Type B pancreatic cell (in vitro differentiated cells): Measurements from ENCODE around the gene ARHGAP15. TPM values are rescaled to one million over a fixed set of nuclear protein-coding genes. Genes with fewer than 3 reads are reported as not detected.

Source experiments
- DNase-seq: peaks from one replicate; pipeline ENCODE4 v3.0.0; 2021; ENCODE audit warnings: mixed read lengths; ENCODE audit not compliant: unreplicated experiment; ENCODE audit errors: extremely low spot score
- H3K27ac Mint-ChIP-seq: 2 replicates; pipeline ENCODE4 v1.8.0; 2021; ENCODE audit warnings: mild to moderate bottlenecking, mixed read lengths
- H3K27me3 Mint-ChIP-seq: 2 replicates; pipeline ENCODE4 v1.8.0; 2021; ENCODE audit warnings: mixed read lengths
- H3K36me3 Mint-ChIP-seq: 2 replicates; pipeline ENCODE4 v1.8.0; 2021; ENCODE audit warnings: mixed read lengths
- H3K4me1 Mint-ChIP-seq: one replicate; pipeline ENCODE4 v1.8.0; 2021; ENCODE audit warnings: mixed read lengths; ENCODE audit not compliant: unreplicated experiment
- H3K4me3 Mint-ChIP-seq: 2 replicates; pipeline ENCODE4 v1.8.0; 2021; ENCODE audit warnings: mild to moderate bottlenecking, mixed read lengths
- H3K9me3 Mint-ChIP-seq: 2 replicates; pipeline ENCODE4 v1.8.0; 2021; ENCODE audit warnings: mixed read lengths
- total RNA-seq: library from RNA; stranded (reverse); gene quantifications from 2 replicates; pipeline ENCODE4 v1.2.1, GENCODE V29; 2021; ENCODE audit warnings: low replicate concordance
- TF ChIP-seq, protein P1 (sequence below): fragments of 200-600 bp; sonication (generic); conservative IDR thresholded peaks from 2 replicates; pipeline ENCODE4 v1.5.0; 2021; ENCODE audit warnings: antibody characterized with exemption, mild to moderate bottlenecking

Gene ARHGAP15
- total RNA-seq, 1 donor from 2014 or later, result not detected

DNA sequence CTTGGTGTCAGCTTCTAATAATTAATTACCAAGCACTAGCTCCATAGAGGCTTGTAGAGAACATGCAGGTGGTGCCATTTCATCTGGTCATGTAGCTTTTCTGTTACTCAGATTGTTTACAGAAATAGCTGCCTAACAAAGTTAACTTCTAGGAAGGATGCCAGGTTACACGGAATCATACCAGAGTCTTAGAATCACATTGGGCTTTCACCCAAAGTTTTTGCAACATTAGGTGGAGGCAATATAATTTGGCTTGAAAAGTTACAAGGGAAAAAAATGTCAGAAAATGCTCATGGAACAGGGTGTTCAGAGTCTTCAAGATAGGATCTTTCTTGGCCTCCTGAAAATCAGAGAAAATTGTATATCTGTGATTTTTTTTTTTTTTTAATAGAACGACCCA, 135.6 kb downstream of the ARHGAP15 start:
- DNase-seq, result no peak
- H3K36me3 Mint-ChIP-seq, result no peaks in the 10 kb centered on the region
- TF ChIP-seq, protein P1, sequence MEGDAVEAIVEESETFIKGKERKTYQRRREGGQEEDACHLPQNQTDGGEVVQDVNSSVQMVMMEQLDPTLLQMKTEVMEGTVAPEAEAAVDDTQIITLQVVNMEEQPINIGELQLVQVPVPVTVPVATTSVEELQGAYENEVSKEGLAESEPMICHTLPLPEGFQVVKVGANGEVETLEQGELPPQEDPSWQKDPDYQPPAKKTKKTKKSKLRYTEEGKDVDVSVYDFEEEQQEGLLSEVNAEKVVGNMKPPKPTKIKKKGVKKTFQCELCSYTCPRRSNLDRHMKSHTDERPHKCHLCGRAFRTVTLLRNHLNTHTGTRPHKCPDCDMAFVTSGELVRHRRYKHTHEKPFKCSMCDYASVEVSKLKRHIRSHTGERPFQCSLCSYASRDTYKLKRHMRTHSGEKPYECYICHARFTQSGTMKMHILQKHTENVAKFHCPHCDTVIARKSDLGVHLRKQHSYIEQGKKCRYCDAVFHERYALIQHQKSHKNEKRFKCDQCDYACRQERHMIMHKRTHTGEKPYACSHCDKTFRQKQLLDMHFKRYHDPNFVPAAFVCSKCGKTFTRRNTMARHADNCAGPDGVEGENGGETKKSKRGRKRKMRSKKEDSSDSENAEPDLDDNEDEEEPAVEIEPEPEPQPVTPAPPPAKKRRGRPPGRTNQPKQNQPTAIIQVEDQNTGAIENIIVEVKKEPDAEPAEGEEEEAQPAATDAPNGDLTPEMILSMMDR, result no peak
- H3K27me3 Mint-ChIP-seq, result no peaks in the 10 kb centered on the region
- H3K27ac Mint-ChIP-seq, result no peak overlapping the region
- no peaks in the 10 kb centered on the region for H3K4me1 Mint-ChIP-seq
- no peak overlapping the region for H3K4me3 Mint-ChIP-seq
- H3K9me3 Mint-ChIP-seq, result peaks cover 8% of the 10 kb centered on the region

DNA sequence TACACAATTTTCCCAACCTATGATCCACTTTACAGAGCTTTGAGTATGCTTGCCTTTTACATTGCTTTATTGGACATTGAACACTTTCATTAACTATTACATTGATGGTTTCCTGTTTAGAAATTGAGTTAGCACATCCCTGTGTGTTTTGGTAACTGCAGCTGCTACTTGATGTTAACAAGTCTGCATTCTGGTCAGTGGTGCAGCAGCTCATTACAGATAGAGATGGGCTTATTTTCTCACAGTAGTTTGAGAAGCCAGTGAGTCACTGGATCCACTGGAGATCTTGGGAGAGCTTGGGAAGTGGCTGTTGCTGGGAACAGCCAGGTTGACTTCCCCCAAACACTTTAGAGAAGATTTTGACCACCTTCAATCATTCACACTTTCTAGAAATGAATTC, 150.5 kb downstream of the ARHGAP15 start:
- Mint-ChIP-seq H3K4me1 (no peaks in the 10 kb centered on the region), H3K27ac (no peak overlapping the region), H3K9me3 (no peaks in the 10 kb centered on the region), H3K27me3 (no peaks in the 10 kb centered on the region), H3K36me3 (no peaks in the 10 kb centered on the region), H3K4me3 (no peak overlapping the region)
- TF ChIP-seq, protein P1, result no peak
- DNase-seq, result no peak

DNA sequence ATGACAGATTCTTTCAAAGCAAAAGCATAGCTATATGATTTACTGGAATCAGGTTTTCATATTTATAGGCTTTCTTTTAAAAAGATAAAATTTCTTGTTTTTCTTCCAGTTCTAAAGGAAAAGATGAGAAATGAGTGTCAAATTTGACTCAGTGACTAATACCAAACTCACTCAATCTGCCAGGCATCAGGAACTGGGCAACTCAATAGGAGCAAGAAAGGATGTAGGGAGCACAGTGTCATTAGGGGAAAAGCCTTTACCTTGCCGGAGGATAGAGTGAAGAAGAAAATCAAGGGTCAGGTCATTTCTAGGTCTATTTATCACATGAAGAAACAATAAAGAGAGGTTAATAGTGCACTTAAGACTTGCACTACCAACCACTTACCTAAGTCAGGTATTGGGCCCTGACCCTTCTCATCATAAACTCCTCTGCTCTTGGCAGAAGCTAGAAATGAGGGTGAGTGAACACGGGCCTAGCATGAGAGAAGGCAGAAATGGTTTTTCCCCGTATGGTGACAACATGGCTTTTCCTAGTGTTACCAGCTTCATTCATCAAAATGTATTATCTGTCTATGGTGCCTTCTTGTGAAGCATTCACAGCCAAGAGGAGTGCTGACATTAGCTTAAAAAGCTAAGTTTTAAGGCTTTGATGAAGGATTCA, 151.0 kb downstream of the ARHGAP15 start:
- H3K36me3 Mint-ChIP-seq, result no peaks in the 10 kb centered on the region
- DNase-seq, result no peak
- H3K27me3 Mint-ChIP-seq, result no peaks in the 10 kb centered on the region
- TF ChIP-seq, protein P1, result no peak
- no peaks in the 10 kb centered on the region for H3K4me1 Mint-ChIP-seq
- H3K27ac Mint-ChIP-seq, result no peak overlapping the region
- no peaks in the 10 kb centered on the region for H3K9me3 Mint-ChIP-seq
- no peak overlapping the region for H3K4me3 Mint-ChIP-seq

DNA sequence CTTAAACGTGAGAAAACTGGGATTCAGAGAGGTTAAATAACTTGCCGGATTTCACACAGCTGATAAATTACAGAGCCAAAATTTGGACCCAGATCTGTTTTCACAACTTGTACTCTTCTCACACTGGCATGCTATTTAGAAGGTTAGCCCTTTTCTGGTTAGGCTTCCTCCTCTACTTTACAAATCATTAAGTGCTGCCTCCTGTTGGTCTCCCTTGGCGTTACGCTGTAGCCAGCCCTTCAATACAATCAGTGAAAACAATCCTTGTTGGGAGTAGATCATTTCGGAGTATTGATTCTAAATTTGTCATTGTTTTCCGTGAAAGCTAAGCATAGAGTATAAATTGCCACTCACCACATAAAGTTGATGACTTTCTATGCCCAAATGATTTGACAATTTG, 153.5 kb downstream of the ARHGAP15 start:
- Mint-ChIP-seq H3K27ac (no peak overlapping the region), H3K36me3 (no peaks in the 10 kb centered on the region), H3K4me3 (no peak overlapping the region), H3K9me3 (no peaks in the 10 kb centered on the region), H3K4me1 (no peaks in the 10 kb centered on the region), H3K27me3 (no peaks in the 10 kb centered on the region)
- TF ChIP-seq, protein P1, result peak; percentile 51
- no peak for DNase-seq

DNA sequence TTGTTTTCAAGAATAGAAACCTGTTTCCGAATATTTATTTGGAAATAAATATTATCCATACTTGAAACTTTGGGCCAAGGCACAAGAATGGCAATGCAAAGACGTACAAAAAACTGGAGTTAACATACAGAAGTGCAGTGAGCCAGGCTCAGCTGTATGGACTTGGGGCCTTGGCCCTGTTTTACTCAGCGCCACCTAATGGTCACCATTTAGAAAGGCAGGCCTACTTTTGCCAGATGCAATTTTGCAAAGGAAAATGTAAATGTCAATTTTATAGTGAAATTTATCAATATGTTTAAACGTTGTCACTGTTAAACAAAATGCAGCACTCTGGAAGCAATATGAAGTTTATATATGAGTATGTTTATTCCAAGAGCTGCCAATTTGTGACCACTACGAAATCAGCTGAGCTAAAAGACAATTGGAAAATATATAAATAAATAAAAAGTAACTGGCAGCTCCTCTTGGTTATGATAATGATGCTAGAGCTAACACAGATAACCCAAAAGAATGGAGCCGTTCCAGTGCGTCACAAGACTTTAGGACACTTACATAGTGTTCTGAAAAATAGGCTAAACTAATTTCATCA, 155.0 kb downstream of the ARHGAP15 start:
- no peaks in the 10 kb centered on the region for H3K36me3 Mint-ChIP-seq
- no peaks in the 10 kb centered on the region for H3K27me3 Mint-ChIP-seq
- H3K9me3 Mint-ChIP-seq, result no peaks in the 10 kb centered on the region
- no peak for DNase-seq
- H3K4me1 Mint-ChIP-seq, result no peaks in the 10 kb centered on the region
- H3K4me3 Mint-ChIP-seq, result no peak overlapping the region
- no peak overlapping the region for H3K27ac Mint-ChIP-seq
- TF ChIP-seq, protein P1, result peak; percentile 80
